ENCODE measurements around the gene MSI2. TPM values are rescaled to one million over a fixed set of nuclear protein-coding genes. Genes with fewer than 3 reads are reported as not detected.

The MSI2 gene
- total RNA-seq, 2 experiments from 2014 or later: 38.8 to 39.0 TPM

- Mint-ChIP-seq H3K9me3 (no peaks in the 10 kb centered on the region), H3K4me1 (ENCODE audit: low read depth) (peaks cover 11% of the 10 kb centered on the region), H3K36me3 (ENCODE audit: low read depth) (peaks cover 2% of the 10 kb centered on the region), H3K27me3 (ENCODE audit: low read depth) (no peaks in the 10 kb centered on the region), H3K27ac (no peak overlapping the region), H3K4me3 (no peak overlapping the region)
- no peak for DNase-seq
- intact Hi-C loops (cut with micrococcal nuclease): no loop called here
- CTCF ChIA-PET: interaction anchor here (1.0 to 1.4 kb wide), 4 partner anchors 104 to 389 kb away, joined by 3 read pairs; no protein-coding TSS in a partner anchor
Observed at GRCh38 chr17:57513569-57513968, 257.2 kb downstream of the MSI2 start.

- Mint-ChIP-seq H3K27me3 (ENCODE audit: low read depth) (no peaks in the 10 kb centered on the region), H3K27ac (no peak overlapping the region), H3K36me3 (ENCODE audit: low read depth) (peaks cover 2% of the 10 kb centered on the region), H3K4me3 (no peak overlapping the region), H3K4me1 (ENCODE audit: low read depth) (peaks cover 11% of the 10 kb centered on the region), H3K9me3 (no peaks in the 10 kb centered on the region)
- DNase-seq: no peak
- CTCF ChIA-PET: interaction anchor here (0.6 to 1.5 kb wide), 5 partner anchors 25 to 390 kb away, joined by 3 read pairs; no protein-coding TSS in a partner anchor
- intact Hi-C loops (cut with micrococcal nuclease): loop anchor here (1.0 kb wide), 1 partner anchor 271 kb away; no protein-coding TSS in a partner anchor
Observed at GRCh38 chr17:57514614-57515013, 258.3 kb downstream of the MSI2 start.

DNA sequence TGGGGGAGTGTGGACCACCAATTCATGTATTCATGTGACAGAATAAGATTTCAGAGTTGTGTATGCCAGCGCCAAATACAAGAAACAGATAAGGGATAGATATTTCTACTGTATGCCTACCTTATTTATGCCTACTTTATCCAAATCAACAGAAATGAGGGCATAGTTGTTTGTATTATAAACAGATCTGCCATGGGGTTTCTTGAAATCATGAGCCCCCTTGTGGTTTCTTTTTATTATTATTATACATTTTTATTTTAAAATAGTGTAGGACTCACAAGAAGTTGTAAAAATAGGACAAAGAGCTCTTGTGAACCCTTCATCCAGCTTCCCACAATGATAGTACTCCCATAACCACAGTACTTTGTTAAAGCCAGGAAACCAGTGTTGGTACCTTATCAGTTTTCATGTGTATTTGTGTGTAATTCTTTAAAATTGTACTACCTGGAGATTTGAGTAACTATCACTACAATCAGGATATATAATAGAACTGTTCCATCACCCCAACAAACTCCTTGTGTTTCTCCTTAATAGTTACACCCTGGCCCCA, 259.4 kb downstream of the MSI2 start:
- peaks cover 2% of the 10 kb centered on the region for H3K36me3 Mint-ChIP-seq (ENCODE audit: low read depth)
- no peak overlapping the region for H3K27ac Mint-ChIP-seq
- peaks cover 11% of the 10 kb centered on the region for H3K4me1 Mint-ChIP-seq (ENCODE audit: low read depth)
- intact Hi-C loops (cut with micrococcal nuclease): loop anchor here (1.0 kb wide), 1 partner anchor 272 kb away; no protein-coding TSS in a partner anchor
- no peak overlapping the region for H3K4me3 Mint-ChIP-seq
- no peaks in the 10 kb centered on the region for H3K27me3 Mint-ChIP-seq (ENCODE audit: low read depth)
- no peaks in the 10 kb centered on the region for H3K9me3 Mint-ChIP-seq
- CTCF ChIA-PET: interaction anchor here (0.5 to 1.8 kb wide), 7 partner anchors 11 to 288 kb away, joined by 3 to 9 read pairs (median 3); no protein-coding TSS in a partner anchor
- DNase-seq: no peak

DNA sequence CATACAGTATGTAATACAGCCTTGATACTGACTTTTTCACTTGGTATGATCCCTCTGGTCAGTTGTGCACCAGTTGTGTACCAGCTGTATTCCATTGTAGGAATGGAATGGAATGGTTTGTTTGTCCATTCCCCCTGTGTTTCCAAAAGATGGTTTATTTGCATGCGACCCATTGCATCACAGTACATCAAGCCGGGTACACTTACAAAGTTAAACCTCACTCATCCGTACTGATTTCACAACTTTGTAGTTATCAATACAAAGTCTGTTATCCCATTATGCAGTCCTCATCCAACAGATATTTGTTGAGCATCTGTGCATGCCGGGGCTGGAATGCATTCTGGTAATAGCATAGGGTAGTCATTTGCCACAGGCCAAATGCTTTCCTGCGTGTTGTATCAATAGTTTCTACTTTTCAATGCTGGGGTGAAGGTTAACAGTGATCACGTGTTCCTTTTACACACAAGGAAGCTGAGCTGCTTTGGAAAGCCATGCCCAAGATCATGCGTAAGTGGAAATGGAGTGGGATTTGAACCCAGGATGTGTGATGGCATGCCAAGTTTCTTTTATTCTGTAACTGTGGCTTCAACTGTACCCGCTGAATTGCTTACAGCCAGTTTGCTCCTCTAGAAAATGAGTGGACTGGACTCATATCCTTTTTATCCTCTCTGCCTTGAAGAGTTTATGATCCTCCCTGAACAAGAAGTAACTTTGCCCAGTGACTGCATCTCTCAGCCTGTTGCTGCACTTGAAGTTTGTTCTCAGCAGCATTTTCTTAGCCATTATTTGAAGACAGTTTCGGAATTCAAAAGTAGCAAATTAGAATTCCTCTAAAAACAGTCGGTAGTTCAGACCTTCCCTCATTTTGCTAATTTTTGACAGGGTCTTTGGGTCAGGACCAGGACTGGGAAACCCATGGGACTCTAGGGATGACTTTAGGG, 260.2 kb downstream of the MSI2 start:
- H3K27ac Mint-ChIP-seq: no peak overlapping the region
- H3K27me3 Mint-ChIP-seq (ENCODE audit: low read depth): no peaks in the 10 kb centered on the region
- intact Hi-C loops (cut with micrococcal nuclease): no loop called here
- DNase-seq: no peak
- H3K4me3 Mint-ChIP-seq: no peak overlapping the region
- no peaks in the 10 kb centered on the region for H3K9me3 Mint-ChIP-seq
- H3K4me1 Mint-ChIP-seq (ENCODE audit: low read depth): peaks cover 11% of the 10 kb centered on the region
- H3K36me3 Mint-ChIP-seq (ENCODE audit: low read depth): peaks cover 2% of the 10 kb centered on the region
- CTCF ChIA-PET: interaction anchor here (0.6 to 1.8 kb wide), 5 partner anchors 23 to 289 kb away, joined by 3 to 9 read pairs (median 3); no protein-coding TSS in a partner anchor

- CTCF ChIA-PET: no interaction called here
- no peak overlapping the region for H3K4me3 Mint-ChIP-seq
- H3K9me3 Mint-ChIP-seq: no peaks in the 10 kb centered on the region
- no peaks in the 10 kb centered on the region for H3K27me3 Mint-ChIP-seq (ENCODE audit: low read depth)
- H3K27ac Mint-ChIP-seq: no peak overlapping the region
- no peaks in the 10 kb centered on the region for H3K36me3 Mint-ChIP-seq (ENCODE audit: low read depth)
- DNase-seq: no peak
- intact Hi-C loops (cut with micrococcal nuclease): no loop called here
- H3K4me1 Mint-ChIP-seq (ENCODE audit: low read depth): peaks cover 8% of the 10 kb centered on the region
Observed at GRCh38 chr17:57517273-57517631, 260.9 kb downstream of the MSI2 start.

DNA sequence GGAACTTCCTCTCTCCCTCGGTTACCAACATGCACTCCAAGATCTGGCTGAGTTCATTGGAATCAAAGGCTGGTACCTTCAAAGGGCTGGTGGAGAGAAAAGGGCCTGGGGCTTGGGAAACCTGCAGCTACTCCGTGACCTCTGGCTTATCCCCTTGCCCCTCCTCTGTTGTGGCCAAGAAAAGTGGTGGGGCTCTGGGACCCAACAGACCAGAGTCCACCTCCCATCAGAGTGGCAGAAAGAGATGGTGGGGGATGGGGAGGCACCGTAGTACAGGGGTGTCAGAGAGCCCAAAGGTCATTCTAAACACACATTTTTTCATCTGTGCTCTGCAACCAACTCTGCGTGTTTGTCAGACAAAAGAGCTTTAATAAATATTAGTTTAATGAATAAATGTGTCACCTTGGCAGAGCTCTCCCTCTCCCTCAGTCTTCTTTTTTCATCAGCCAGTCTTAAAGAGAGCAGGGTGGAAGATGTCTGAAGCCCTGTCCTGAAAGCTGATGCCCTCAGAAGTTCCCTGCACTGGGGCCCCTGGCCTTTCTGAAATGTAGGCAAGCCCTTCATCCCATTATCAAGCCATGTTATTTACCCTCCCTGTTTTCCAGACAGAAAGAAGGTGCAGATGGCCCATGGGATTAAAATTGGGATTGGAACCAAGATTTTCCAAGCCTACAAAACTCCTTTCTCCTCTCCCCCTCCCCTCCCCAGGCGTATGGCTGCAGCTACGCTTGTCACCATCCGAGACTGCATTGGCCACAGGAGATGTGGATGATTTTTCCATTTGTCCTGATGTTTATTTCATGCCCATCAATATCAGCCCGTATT, 261.5 kb downstream of the MSI2 start:
- H3K27ac Mint-ChIP-seq: no peak overlapping the region
- no peak overlapping the region for H3K4me3 Mint-ChIP-seq
- intact Hi-C loops (cut with micrococcal nuclease): no loop called here
- CTCF ChIA-PET: no interaction called here
- no peaks in the 10 kb centered on the region for H3K27me3 Mint-ChIP-seq (ENCODE audit: low read depth)
- DNase-seq: no peak
- H3K36me3 Mint-ChIP-seq (ENCODE audit: low read depth): no peaks in the 10 kb centered on the region
- peaks cover 8% of the 10 kb centered on the region for H3K4me1 Mint-ChIP-seq (ENCODE audit: low read depth)
- H3K9me3 Mint-ChIP-seq: no peaks in the 10 kb centered on the region

GRCh38 chr17:57518587-57519581, 262.6 kb downstream of the MSI2 start:
- no peaks in the 10 kb centered on the region for H3K27me3 Mint-ChIP-seq (ENCODE audit: low read depth)
- no peak for DNase-seq
- intact Hi-C loops (cut with micrococcal nuclease): no loop called here
- CTCF ChIA-PET: interaction anchor here (0.8 to 1.5 kb wide), 2 partner anchors 79 to 276 kb away, joined by 3 to 5 read pairs; no protein-coding TSS in a partner anchor
- H3K27ac Mint-ChIP-seq: no peak overlapping the region
- H3K4me3 Mint-ChIP-seq: no peak overlapping the region
- H3K9me3 Mint-ChIP-seq: no peaks in the 10 kb centered on the region
- H3K4me1 Mint-ChIP-seq (ENCODE audit: low read depth): peaks cover 11% of the 10 kb centered on the region
- H3K36me3 Mint-ChIP-seq (ENCODE audit: low read depth): no peaks in the 10 kb centered on the region

- H3K9me3 Mint-ChIP-seq: no peaks in the 10 kb centered on the region
- no peaks in the 10 kb centered on the region for H3K36me3 Mint-ChIP-seq (ENCODE audit: low read depth)
- CTCF ChIA-PET: interaction anchor here (1.5 kb wide), 1 partner anchor 78 kb away, joined by 5 read pairs; no protein-coding TSS in a partner anchor
- H3K27ac Mint-ChIP-seq: no peak overlapping the region
- DNase-seq: no peak
- peaks cover 8% of the 10 kb centered on the region for H3K4me1 Mint-ChIP-seq (ENCODE audit: low read depth)
- H3K4me3 Mint-ChIP-seq: no peak overlapping the region
- no peaks in the 10 kb centered on the region for H3K27me3 Mint-ChIP-seq (ENCODE audit: low read depth)
- intact Hi-C loops (cut with micrococcal nuclease): no loop called here
Observed at GRCh38 chr17:57519800-57520199, 263.5 kb downstream of the MSI2 start.

GRCh38 chr17:57521606-57522005, 265.3 kb downstream of the MSI2 start:
- H3K27me3 Mint-ChIP-seq (ENCODE audit: low read depth): no peaks in the 10 kb centered on the region
- no peak for DNase-seq
- intact Hi-C loops (cut with micrococcal nuclease): no loop called here
- CTCF ChIA-PET: interaction anchor here (0.7 to 1.2 kb wide), 2 partner anchors 16 to 18 kb away, joined by 3 to 6 read pairs; no protein-coding TSS in a partner anchor
- H3K4me1 Mint-ChIP-seq (ENCODE audit: low read depth): peaks cover 10% of the 10 kb centered on the region
- H3K9me3 Mint-ChIP-seq: no peaks in the 10 kb centered on the region
- H3K27ac Mint-ChIP-seq: no peak overlapping the region
- H3K4me3 Mint-ChIP-seq: no peak overlapping the region
- H3K36me3 Mint-ChIP-seq (ENCODE audit: low read depth): no peaks in the 10 kb centered on the region

DNA sequence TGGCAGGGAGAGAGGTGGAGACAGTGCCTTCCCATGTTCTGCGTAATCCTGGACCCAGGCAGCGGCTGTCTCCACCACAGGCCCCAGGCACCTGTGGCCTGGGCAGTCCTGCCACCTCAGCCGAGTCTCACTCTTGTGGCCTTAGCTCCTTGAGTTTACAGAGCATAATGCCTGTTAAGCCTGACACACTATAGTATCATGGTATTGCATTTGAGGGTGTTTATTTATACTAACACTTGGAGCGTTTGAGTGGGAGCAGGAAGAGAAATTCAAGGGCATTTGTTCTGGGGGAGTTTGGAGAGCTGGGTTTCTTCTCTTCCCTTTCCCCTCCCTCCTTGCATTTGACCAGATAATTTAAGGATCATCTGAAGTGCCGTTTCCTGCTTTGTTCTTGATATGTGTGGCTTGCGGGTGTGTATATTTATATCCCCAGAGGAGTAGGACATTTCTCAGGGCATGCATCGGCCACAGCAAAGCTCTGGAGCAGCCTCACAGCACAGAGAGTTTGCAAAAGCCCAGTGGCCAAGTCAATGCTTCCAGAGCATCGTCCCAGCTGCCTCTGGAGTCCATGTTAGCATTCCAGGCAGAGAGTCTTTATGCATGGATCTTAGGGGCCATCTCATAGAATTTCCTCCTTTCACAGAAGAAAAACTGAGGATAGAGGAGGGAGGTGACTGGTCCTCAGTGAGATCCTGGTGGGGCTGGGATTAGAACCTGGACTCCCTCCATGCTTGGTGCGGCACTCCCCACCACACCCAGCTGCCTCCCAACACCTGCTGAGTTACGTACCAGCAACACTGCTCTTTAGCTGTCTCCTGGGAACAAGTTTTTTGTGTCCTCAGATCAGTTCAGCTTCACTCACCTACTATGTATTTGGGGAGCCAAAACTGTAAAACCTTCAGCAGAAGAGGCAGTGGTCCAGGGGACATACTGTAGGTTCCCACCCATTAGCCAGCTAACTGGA, 266.0 kb downstream of the MSI2 start:
- peak overlapping the region; percentile 46 for H3K27ac Mint-ChIP-seq
- intact Hi-C loops (cut with micrococcal nuclease): no loop called here
- H3K36me3 Mint-ChIP-seq (ENCODE audit: low read depth): no peaks in the 10 kb centered on the region

More for the DNA sequence above, 266.0 kb downstream of the MSI2 start:
- CTCF ChIA-PET: interaction anchor here (0.7 to 1.2 kb wide), 2 partner anchors 15 to 17 kb away, joined by 3 to 6 read pairs; no protein-coding TSS in a partner anchor
- DNase-seq: no peak
- Mint-ChIP-seq H3K27me3 (ENCODE audit: low read depth) (no peaks in the 10 kb centered on the region), H3K9me3 (no peaks in the 10 kb centered on the region), H3K4me3 (no peak overlapping the region), H3K4me1 (ENCODE audit: low read depth) (peaks cover 10% of the 10 kb centered on the region)

All from activated naive CD4-positive, alpha-beta T cell treated with anti-CD3 and anti-CD28 coated beads for 36 hours (primary cell).